NCI-H146 (cell line): Measurements from ENCODE around the gene KRTAP1-3.

Experiments
- DNase-seq: peaks from one replicate; lab custom pipeline; 2025; lab: John Stamatoyannopoulos, UW

The KRTAP1-3 gene

GRCh38 chr17:41009936-41010335 is 24.7 kb downstream of the KRTAP1-3 start:
- DNase-seq: no peak

- peak; percentile 45 for DNase-seq
These were observed 25.3 kb downstream of the KRTAP1-3 start for GRCh38 chr17:41009301-41009760.

GRCh38 chr17:41008811-41009210 is 25.9 kb downstream of the KRTAP1-3 start, which contains the start of gene KRTAP3-1:
TSS of gene KRTAP3-1 (minus strand) at chr17:41009128. CDS start at chr17:41009074, 54 bp downstream.
- DNase-seq: peak; percentile 73

GRCh38 chr17:41004397-41004796 is 30.3 kb downstream of the KRTAP1-3 start:
- DNase-seq: peak; percentile 57

GRCh38 chr17:41003926-41004325 is 30.7 kb downstream of the KRTAP1-3 start:
- DNase-seq: no peak

GRCh38 chr17:41002814-41003213 is 31.9 kb downstream of the KRTAP1-3 start:
- DNase-seq: no peak

GRCh38 chr17:41001795-41002194 is 32.9 kb downstream of the KRTAP1-3 start:
- no peak for DNase-seq

- DNase-seq: peak; percentile 31
These were observed 35.1 kb downstream of the KRTAP1-3 start, which contains the start of gene KRTAP3-2 for GRCh38 chr17:40999563-40999962. TSS of gene KRTAP3-2 (minus strand) at chr17:40999906. CDS start at chr17:40999853, 53 bp downstream.

- no peak for DNase-seq
These were observed 37.3 kb downstream of the KRTAP1-3 start for GRCh38 chr17:40997361-40997760.

GRCh38 chr17:40996829-40997228 is 37.8 kb downstream of the KRTAP1-3 start:
- DNase-seq: no peak

- DNase-seq: no peak
These were observed 39.6 kb downstream of the KRTAP1-3 start for GRCh38 chr17:40995116-40995515.

- DNase-seq: peak; percentile 68
These were observed 40.8 kb downstream of the KRTAP1-3 start, which contains the start of gene KRTAP3-3 for GRCh38 chr17:40993839-40994238. TSS of gene KRTAP3-3 (minus strand) at chr17:40994164. CDS start at chr17:40994097, 67 bp downstream.

- no peak for DNase-seq
These were observed 41.6 kb downstream of the KRTAP1-3 start for GRCh38 chr17:40993084-40993483.

- no peak for DNase-seq
These were observed 42.0 kb downstream of the KRTAP1-3 start for GRCh38 chr17:40992666-40993065.

GRCh38 chr17:40986920-40987319 is 47.8 kb downstream of the KRTAP1-3 start:
- DNase-seq: no peak

- no peak for DNase-seq
These were observed 50.4 kb downstream of the KRTAP1-3 start, which contains the start of gene KRT40 for GRCh38 chr17:40984226-40984625. TSS of gene KRT40 (minus strand) at chr17:40984326. CDS start at chr17:40984273, 53 bp downstream.
